AG04449 (cell line): ENCODE measurements around the gene M1AP.

ENCODE experiments used
- CTCF ChIA-PET: fragments of 350-600 bp; formaldehyde crosslinking; extraction: SDS; loops from one replicate; lab custom pipeline; 2021; ENCODE audit warnings: antibody characterized with exemption; lab: Yijun Ruan, JAX
- POLR2A ChIA-PET: fragments of 400-600, 350-600 bp; formaldehyde crosslinking; extraction: SDS; loops from one replicate; lab custom pipeline; 2020; ENCODE audit warnings: antibody characterized with exemption, inconsistent platforms; lab: Yijun Ruan, JAX
- DNase-seq: peaks from one replicate; pipeline ENCODE4 v3.0.0-alpha.2; 2010; ENCODE audit warnings: low read depth, low spot score
- H3K4me3 ChIP-seq: 2 replicates; pipeline ENCODE4 v1.5.1; 2011; ENCODE audit warnings: low read depth, mild to moderate bottlenecking, control low read depth, low read length
- TF ChIP-seq, protein P1 (sequence below): IDR thresholded peaks from one replicate; pipeline ENCODE4 v1.5.1; 2011; ENCODE audit warnings: mild to moderate bottlenecking, moderate library complexity, low read length, control low read depth, inconsistent platforms; ENCODE audit not compliant: insufficient read depth; ENCODE audit errors: missing control alignments

The M1AP gene

DNA sequence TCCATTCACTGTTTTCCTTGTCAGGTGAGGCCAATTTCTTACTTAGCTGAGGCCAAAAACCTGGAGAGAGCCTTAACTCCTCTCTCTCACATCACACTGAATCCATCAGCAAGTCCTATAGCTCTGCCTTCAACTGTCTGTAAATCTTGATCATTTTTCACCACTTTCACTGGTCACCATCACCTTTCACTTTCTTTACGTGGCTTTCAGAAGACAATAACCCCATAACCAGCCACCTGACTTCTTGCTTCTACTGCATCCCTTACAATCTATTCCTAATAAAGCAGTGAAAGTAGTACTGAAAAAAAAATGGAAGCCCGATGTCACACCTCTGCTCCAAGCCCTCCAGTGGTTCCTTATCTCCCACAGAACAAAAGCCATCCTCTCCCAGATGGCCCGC, 102.1 kb downstream of the M1AP start:
- no peak overlapping the region for H3K4me3 ChIP-seq
- no peak for DNase-seq
- TF ChIP-seq, protein P1, sequence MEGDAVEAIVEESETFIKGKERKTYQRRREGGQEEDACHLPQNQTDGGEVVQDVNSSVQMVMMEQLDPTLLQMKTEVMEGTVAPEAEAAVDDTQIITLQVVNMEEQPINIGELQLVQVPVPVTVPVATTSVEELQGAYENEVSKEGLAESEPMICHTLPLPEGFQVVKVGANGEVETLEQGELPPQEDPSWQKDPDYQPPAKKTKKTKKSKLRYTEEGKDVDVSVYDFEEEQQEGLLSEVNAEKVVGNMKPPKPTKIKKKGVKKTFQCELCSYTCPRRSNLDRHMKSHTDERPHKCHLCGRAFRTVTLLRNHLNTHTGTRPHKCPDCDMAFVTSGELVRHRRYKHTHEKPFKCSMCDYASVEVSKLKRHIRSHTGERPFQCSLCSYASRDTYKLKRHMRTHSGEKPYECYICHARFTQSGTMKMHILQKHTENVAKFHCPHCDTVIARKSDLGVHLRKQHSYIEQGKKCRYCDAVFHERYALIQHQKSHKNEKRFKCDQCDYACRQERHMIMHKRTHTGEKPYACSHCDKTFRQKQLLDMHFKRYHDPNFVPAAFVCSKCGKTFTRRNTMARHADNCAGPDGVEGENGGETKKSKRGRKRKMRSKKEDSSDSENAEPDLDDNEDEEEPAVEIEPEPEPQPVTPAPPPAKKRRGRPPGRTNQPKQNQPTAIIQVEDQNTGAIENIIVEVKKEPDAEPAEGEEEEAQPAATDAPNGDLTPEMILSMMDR, result no peak
- POLR2A ChIA-PET, result interaction anchor here (0.7 kb wide), 1 partner anchor 38 kb away, joined by 3 read pairs; no protein-coding TSS in a partner anchor
- CTCF ChIA-PET, result interaction anchor here (1.1 to 1.9 kb wide), 4 partner anchors 12 to 43 kb away, joined by 4 to 7 read pairs (median 5); no protein-coding TSS in a partner anchor

DNA sequence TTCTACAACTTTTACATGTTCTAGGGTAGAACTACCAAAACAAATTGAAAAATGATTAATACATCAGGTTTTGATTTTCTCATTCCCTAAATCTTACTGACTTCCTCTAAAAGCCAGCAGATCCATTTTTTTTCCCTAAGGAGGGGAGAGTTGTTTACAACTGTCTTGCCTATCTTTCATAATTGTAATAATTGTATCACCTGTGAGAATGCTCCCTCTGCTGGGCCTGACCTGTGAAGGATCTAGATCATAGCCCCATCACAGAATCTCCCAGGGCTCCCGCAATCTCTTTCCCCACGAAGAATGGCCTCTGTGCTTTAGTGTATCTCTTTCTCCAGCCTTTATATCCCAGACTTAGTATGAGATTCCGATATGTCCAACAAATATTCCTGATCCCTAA, 103.5 kb downstream of the M1AP start:
- no peak for DNase-seq
- CTCF ChIA-PET, result interaction anchor here (1.3 to 1.9 kb wide), 4 partner anchors 13 to 44 kb away, joined by 3 to 7 read pairs (median 5); no protein-coding TSS in a partner anchor
- TF ChIP-seq, protein P1, result no peak

DNA sequence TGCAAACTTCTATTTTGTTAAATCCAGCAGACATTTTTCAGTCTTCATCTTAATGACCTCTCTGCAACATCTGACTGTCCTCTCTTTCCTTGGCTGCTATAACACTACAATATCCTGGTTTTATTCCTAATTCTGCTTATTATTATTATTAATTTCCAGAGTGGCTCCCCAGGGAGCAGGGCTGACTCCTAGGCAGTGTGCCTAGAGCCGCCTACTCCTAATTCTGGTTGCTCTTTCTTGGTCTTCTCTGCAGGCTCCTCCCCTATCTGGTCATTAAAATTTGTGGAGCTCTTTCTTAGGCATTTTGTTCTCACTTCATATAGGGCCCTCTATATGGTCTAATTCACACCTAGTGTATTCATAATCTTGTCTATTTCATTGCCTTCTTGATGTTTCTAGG, 105.2 kb downstream of the M1AP start:
- CTCF ChIA-PET, result interaction anchor here (0.6 to 1.2 kb wide), 4 partner anchors 10 to 44 kb away, joined by 3 to 7 read pairs (median 4); partner anchors contain the start of gene LOXL3
- TF ChIP-seq, protein P1, result no peak
- no peak for DNase-seq
- H3K4me3 ChIP-seq, result no peak overlapping the region
- POLR2A ChIA-PET, result interaction anchor here (0.7 kb wide), 1 partner anchor 13 kb away, joined by 4 read pairs; no protein-coding TSS in a partner anchor

More for the DNA sequence above, 103.5 kb downstream of the M1AP start:
- no peak overlapping the region for H3K4me3 ChIP-seq
- POLR2A ChIA-PET, result no interaction called here

DNA sequence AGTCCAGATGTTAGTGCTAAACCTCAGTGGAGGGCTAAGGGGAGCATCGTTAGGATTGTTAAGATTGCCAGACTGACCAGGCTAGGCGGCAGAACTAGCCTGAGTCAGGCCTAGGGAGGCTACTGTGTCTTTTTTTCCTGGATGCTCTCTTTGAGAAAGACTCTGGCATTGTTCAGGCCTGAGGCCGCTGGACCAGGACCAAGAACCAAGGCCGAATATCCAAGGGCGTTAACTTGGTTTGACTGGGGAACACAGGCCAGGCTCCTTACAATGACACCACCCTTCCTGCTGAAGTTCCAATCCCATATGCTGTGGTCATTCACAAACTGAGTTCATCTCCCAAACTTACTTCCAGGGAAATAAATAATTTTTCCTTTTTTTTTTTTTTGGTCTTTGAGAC, 107.8 kb downstream of the M1AP start:
- POLR2A ChIA-PET, result no interaction called here
- no peak for DNase-seq
- H3K4me3 ChIP-seq, result no peak overlapping the region
- TF ChIP-seq, protein P1, result no peak
- CTCF ChIA-PET, result interaction anchor here (3.0 to 4.3 kb wide), 2 partner anchors 9 to 47 kb away, joined by 18 to 44 read pairs; partner anchors contain the start of genes AUP1 and HTRA2

DNA sequence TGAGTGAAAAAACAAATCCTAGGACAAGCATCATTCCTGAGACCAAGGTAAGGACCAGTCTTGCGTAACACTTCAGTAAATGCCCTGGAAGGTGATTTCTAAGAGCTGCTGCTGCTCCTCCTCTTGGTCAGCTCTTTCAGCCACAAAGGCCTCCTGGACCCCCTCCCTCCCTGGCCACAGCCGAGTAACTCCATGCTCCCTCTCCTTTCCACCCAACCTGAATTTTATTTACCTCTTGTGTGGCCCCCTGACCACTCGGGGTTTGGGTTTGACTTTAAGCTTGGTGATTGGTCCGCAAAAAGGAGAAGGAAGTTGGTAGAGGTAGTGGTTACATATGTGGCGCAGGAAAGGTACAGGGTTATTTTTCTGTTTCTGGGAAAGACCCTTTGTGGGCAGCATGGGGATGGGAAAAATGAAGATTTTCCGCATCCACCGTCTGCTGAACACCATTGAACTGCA, 109.2 kb downstream of the M1AP start:
- TF ChIP-seq, protein P1, result no peak
- no peak for DNase-seq
- ChIA-PET POLR2A (interaction anchor here (1.7 kb wide), 1 partner anchor 9 kb away, joined by 4 read pairs; the partner anchor contains the start of genes AUP1 and HTRA2), CTCF (interaction anchor here (3.0 to 4.3 kb wide), 2 partner anchors 8 to 48 kb away, joined by 18 to 44 read pairs; partner anchors contain the start of genes AUP1 and HTRA2)
- no peak overlapping the region for H3K4me3 ChIP-seq

DNA sequence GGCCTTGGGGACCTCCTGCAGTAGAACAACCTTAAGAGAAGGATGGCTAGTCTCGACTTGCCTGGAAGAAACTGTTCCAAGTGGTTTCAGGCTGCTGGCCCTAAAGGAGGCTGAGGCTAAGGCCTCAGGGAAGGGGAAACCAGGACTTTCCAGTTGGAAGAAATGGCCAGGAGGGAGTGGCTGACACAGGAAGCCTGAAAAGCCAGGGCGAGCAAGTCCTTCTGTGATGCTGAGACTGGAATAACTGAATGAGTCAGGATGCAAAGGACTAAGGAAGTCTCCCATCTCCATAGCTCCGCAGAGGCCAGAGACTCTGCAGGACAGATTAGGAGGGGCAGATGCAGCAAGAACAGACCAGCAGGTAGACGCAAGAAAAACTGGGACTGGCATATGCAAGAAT, 111.0 kb downstream of the M1AP start:
- CTCF ChIA-PET, result no interaction called here
- no peak for DNase-seq
- TF ChIP-seq, protein P1, result no peak
- POLR2A ChIA-PET, result no interaction called here
- H3K4me3 ChIP-seq, result no peak overlapping the region
